Measurements from ENCODE around the gene RLN1.
"Not testable (repeated sequence)": the region's sequence is repeated elsewhere in the genome, so short reads cannot be mapped to it uniquely, and the experiment has no call there.

RLN1 gene

GRCh38 chr9:5321601-5322000 lies 18.1 kb downstream of the RLN1 start:
- not testable (repeated sequence) for DNase-seq (ENCODE audit: low spot score)

- DNase-seq (ENCODE audit: low spot score), result no peak
Observed at GRCh38 chr9:5321058-5321457, 18.6 kb downstream of the RLN1 start.

- DNase-seq (ENCODE audit: low spot score), result not testable (repeated sequence)
Observed at GRCh38 chr9:5316406-5316805, 23.3 kb downstream of the RLN1 start.

GRCh38 chr9:5315187-5315923 lies 24.3 kb downstream of the RLN1 start:
- no peak for DNase-seq (ENCODE audit: low spot score)

GRCh38 chr9:5310851-5311250 lies 28.8 kb downstream of the RLN1 start:
- no peak for DNase-seq (ENCODE audit: low spot score)

- no peak for DNase-seq (ENCODE audit: low spot score)
Observed at GRCh38 chr9:5305741-5306140, 33.9 kb downstream of the RLN1 start.

GRCh38 chr9:5303840-5304795 lies 35.6 kb downstream of the RLN1 start, which contains the start of gene RLN2:
Gene RLN2, minus strand, starts transcription at chr9:5304716. Its CDS starts 136 bp downstream, at chr9:5304580.
- not testable (repeated sequence) for DNase-seq (ENCODE audit: low spot score)

- DNase-seq (ENCODE audit: low spot score), result no peak
Observed at GRCh38 chr9:5301544-5301943, 38.1 kb downstream of the RLN1 start.

GRCh38 chr9:5292141-5292540 lies 47.5 kb downstream of the RLN1 start:
- DNase-seq (ENCODE audit: low spot score), result no peak

GRCh38 chr9:5288591-5288990 lies 51.1 kb downstream of the RLN1 start:
- DNase-seq (ENCODE audit: low spot score), result no peak

- no peak for DNase-seq (ENCODE audit: low spot score)
Observed at GRCh38 chr9:5286262-5286661, 53.4 kb downstream of the RLN1 start.
